Uterus (tissue), 4 donors: ENCODE data around the gene TUFT1. TPM values are rescaled to one million over a fixed set of nuclear protein-coding genes. Genes with fewer than 3 reads are reported as not detected.

Experiments
- DNase-seq, 2 donors: peaks; one replicate each; pipeline ENCODE4 v3.0.0-alpha.2; 2019 to 2020
- H3K27ac ChIP-seq, 2 donors: fragments of 200-600 bp; sonication (generic); 1 replicate in 1 of 2; 2 replicates in 1 of 2; pipeline ENCODE4 v1.5.1; 2016 to 2018
- H3K27me3 ChIP-seq, 2 donors: fragments of 200-600 bp; sonication (generic); one replicate each; pipeline ENCODE4 v1.5.1; 2018 to 2019; ENCODE audit warnings: control low read depth in 1 of 2
- H3K36me3 ChIP-seq, 2 donors: fragments of 200-600 bp; sonication (generic); one replicate each; pipeline ENCODE4 v1.5.1; 2019; ENCODE audit warnings: control low read depth in 1 of 2
- H3K4me1 ChIP-seq, 2 donors: fragments of 200-600 bp; sonication (generic); one replicate each; pipeline ENCODE4 v1.5.1; 2018 to 2019; ENCODE audit warnings: control low read depth in 1 of 2
- H3K4me3 ChIP-seq, 2 donors: fragments of 200-600 bp; sonication (generic); 1 replicate in 1 of 2; 2 replicates in 1 of 2; pipeline ENCODE4 v1.5.1; 2018 to 2019; ENCODE audit warnings: mild to moderate bottlenecking in 1 of 2
- H3K9me3 ChIP-seq, 2 donors: fragments of 200-600 bp; sonication (generic); one replicate each; pipeline ENCODE4 v1.5.1; 2019; ENCODE audit warnings: control low read depth in 1 of 2
- CTCF ChIP-seq, 4 experiments: fragments of 200-600 bp in 2 of 4; fragments of 450-650 bp in 2 of 4; sonication (generic) in 2 of 4; IDR thresholded peaks; one replicate each; pipeline ENCODE4 v1.5.1; 2016 to 2019; ENCODE audit warnings: antibody characterized with exemption in 4 of 4, mild to moderate bottlenecking in 2 of 4, moderate library complexity in 1 of 4
- POLR2A ChIP-seq, 2 donors: fragments of 450-650 bp; IDR thresholded peaks; one replicate each; pipeline ENCODE4 v1.6.1; 2016; ENCODE audit warnings: antibody characterized with exemption in 2 of 2, mild to moderate bottlenecking in 1 of 2, moderate library complexity in 1 of 2
- intact Hi-C: fragments of 100-400 bp; cut with DNase I; formaldehyde crosslinking; loops from one replicate; pipeline ENCODE4 v1.15.1; 2023; ENCODE audit warnings: low total_unique reads
- total RNA-seq, 4 donors: library from RNA; depleted of rRNA in 3 of 4; stranded (reverse); fragments of >200 nt in 3 of 4; gene quantifications; one replicate each; pipeline versions ENCODE4 v1.1.0 to v1.2.4, GENCODE V29; 2014 to 2023
- donor health status: DM: yes; HTN: yes; CAD: no.

TUFT1 gene
- total RNA-seq, 4 donors from 2014 or later = 0.29 to 7.3 (median 5.0) TPM

DNA sequence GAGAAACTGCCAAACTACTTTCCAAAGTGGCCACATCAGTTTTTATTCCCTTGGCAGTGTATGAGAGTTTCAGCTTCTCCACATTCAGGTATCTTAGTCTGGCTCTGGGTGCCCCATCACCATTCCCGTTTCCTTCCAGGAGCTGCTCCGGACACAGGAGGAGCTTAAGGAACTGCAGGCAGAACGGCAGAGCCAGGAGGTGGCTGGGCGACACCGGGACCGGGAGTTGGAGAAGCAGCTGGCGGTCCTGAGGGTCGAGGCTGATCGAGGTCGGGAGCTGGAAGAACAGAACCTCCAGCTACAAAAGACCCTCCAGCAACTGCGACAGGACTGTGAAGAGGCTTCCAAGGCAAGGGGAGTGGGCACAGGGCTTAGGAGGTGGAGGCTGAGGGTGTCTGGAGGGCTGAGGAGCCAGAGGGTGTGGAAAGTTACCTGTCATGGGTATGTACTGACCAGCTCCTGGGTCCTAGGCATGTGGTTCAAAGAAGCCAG lies 10.9 kb upstream of the TUFT1 start:
- Histone ChIP-seq H3K27me3 (no peaks in the 10 kb centered on the region), H3K4me1 (no peaks in the 10 kb centered on the region), H3K36me3 (no peaks in the 10 kb centered on the region), H3K9me3 (no peaks in the 10 kb centered on the region), H3K27ac (no peak overlapping the region), H3K4me3 (no peak overlapping the region)
- TF ChIP-seq CTCF (IDR thresholded peaks at IDR 0.05) (no peak), POLR2A (IDR thresholded peaks at IDR 0.05) (no peak)
- intact Hi-C loops = no loop called here
- no peak for DNase-seq

- no peak overlapping the region for H3K4me3 ChIP-seq
- DNase-seq = no peak
- H3K9me3 ChIP-seq = no peaks in the 10 kb centered on the region
- H3K36me3 ChIP-seq = no peaks in the 10 kb centered on the region
- no peaks in the 10 kb centered on the region for H3K27me3 ChIP-seq
- intact Hi-C loops = no loop called here
- H3K27ac ChIP-seq = no peak overlapping the region
- no peaks in the 10 kb centered on the region for H3K4me1 ChIP-seq
- no peak for TF ChIP-seq CTCF (IDR thresholded peaks at IDR 0.05)
- no peak for TF ChIP-seq POLR2A (IDR thresholded peaks at IDR 0.05)
Observed at GRCh38 chr1:151529781-151530180, 10.3 kb upstream of the TUFT1 start.

- Histone ChIP-seq H3K27me3 (no peaks in the 10 kb centered on the region), H3K4me3 (no peak overlapping the region), H3K4me1 (no peaks in the 10 kb centered on the region), H3K36me3 (no peaks in the 10 kb centered on the region), H3K27ac (no peak overlapping the region), H3K9me3 (no peaks in the 10 kb centered on the region)
- no peak for DNase-seq
- intact Hi-C loops = no loop called here
- TF ChIP-seq CTCF (IDR thresholded peaks at IDR 0.05) (no peak), POLR2A (IDR thresholded peaks at IDR 0.05) (no peak)
Observed at GRCh38 chr1:151530461-151530860, 9.6 kb upstream of the TUFT1 start.

DNA sequence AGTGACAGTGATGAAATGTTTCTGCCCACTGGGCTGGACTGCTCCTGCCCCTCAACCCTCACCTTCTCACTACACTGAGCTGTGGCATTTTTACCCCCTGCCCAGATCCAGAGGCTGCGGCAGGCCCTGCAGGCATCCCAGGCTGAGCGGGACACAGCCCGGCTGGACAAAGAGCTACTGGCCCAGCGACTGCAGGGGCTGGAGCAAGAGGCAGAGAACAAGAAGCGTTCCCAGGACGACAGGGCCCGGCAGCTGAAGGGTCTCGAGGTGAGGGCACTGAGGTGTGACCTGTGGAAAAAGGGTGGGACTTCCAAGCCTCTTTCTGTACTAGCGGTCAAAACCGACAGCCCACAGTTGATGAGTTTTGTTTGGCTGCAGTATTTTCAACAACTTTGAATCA lies 6.2 kb upstream of the TUFT1 start:
- H3K36me3 ChIP-seq = no peaks in the 10 kb centered on the region
- no peaks in the 10 kb centered on the region for H3K4me1 ChIP-seq
- no peak overlapping the region for H3K4me3 ChIP-seq
- TF ChIP-seq POLR2A (IDR thresholded peaks at IDR 0.05) = no peak
- TF ChIP-seq CTCF (IDR thresholded peaks at IDR 0.05) = no peak
- H3K27me3 ChIP-seq = no peaks in the 10 kb centered on the region
- H3K27ac ChIP-seq = no peak overlapping the region
- no peak for DNase-seq
- no peaks in the 10 kb centered on the region for H3K9me3 ChIP-seq
- intact Hi-C loops = no loop called here

GRCh38 chr1:151534662-151535278 lies 5.3 kb upstream of the TUFT1 start:
- H3K27ac ChIP-seq = no peak overlapping the region
- H3K9me3 ChIP-seq = no peaks in the 10 kb centered on the region
- intact Hi-C loops = no loop called here
- DNase-seq = peak; percentile 61 to 70
- peak; percentile 60 to 69 (median 66) for TF ChIP-seq CTCF (IDR thresholded peaks at IDR 0.05)
- no peak for TF ChIP-seq POLR2A (IDR thresholded peaks at IDR 0.05)
- no peak overlapping the region for H3K4me3 ChIP-seq
- no peaks in the 10 kb centered on the region for H3K4me1 ChIP-seq
- H3K36me3 ChIP-seq = no peaks in the 10 kb centered on the region
- no peaks in the 10 kb centered on the region for H3K27me3 ChIP-seq
